PFSK-1 (cell line): Measurements from ENCODE around the gene COL23A1.

Experiments used
- FOXP2 ChIP-seq: optimal IDR thresholded peaks from 2 replicates; pipeline ENCODE3; 2011; ENCODE audit warnings: borderline replicate concordance, control low read depth, inconsistent platforms; ENCODE audit not compliant: insufficient read depth; ENCODE audit errors: extremely low read length, extremely low read depth
- POLR2AphosphoS5 ChIP-seq: IDR thresholded peaks from 2 replicates; pipeline ENCODE4 v1.6.1; 2012; ENCODE audit warnings: low read depth, mild to moderate bottlenecking, control low read depth, low read length, moderate library complexity
- REST ChIP-seq, 2 experiments: IDR thresholded peaks; 2 replicates each; pipeline versions ENCODE4 v1.6.1 to v1.8.0; 2011 to 2012; ENCODE audit warnings: low read depth in 2 of 2, low read length in 2 of 2, control low read depth in 1 of 2, inconsistent platforms in 1 of 2, mild to moderate bottlenecking in 1 of 2, moderate library complexity in 1 of 2; ENCODE audit not compliant: insufficient read depth in 1 of 2
- SIN3A ChIP-seq: IDR thresholded peaks from 2 replicates; pipeline ENCODE4 v1.6.1; 2012; ENCODE audit warnings: mild to moderate bottlenecking, low read length, moderate library complexity, borderline replicate concordance; ENCODE audit not compliant: insufficient read depth
- TAF1 ChIP-seq: IDR thresholded peaks from 2 replicates; pipeline ENCODE4 v1.6.1; 2012; ENCODE audit warnings: low read length, control low read depth, borderline replicate concordance; ENCODE audit not compliant: insufficient read depth

Gene COL23A1

GRCh38 chr5:178560911-178561310 is 29.3 kb downstream of the COL23A1 start:
- no peak for TF ChIP-seq FOXP2
- no peak for TF ChIP-seq SIN3A

GRCh38 chr5:178557416-178557815 is 32.8 kb downstream of the COL23A1 start:
- no peak for TF ChIP-seq TAF1
- TF ChIP-seq REST (IDR thresholded peaks at IDR 0.05; ENCODE audit: insufficient read depth in 1 of 2, low read depth in 2 of 2, low read length in 2 of 2) = no peak
- no peak for TF ChIP-seq FOXP2
- no peak for TF ChIP-seq SIN3A
- TF ChIP-seq POLR2AphosphoS5 = no peak

GRCh38 chr5:178555771-178556211 is 34.4 kb downstream of the COL23A1 start:
- TF ChIP-seq FOXP2 (no peak), POLR2AphosphoS5 (no peak), TAF1 (no peak), REST (IDR thresholded peaks at IDR 0.05; ENCODE audit: insufficient read depth in 1 of 2, low read depth in 2 of 2, low read length in 2 of 2) (no peak)

- TF ChIP-seq POLR2AphosphoS5 = no peak
- no peak for TF ChIP-seq FOXP2
- TF ChIP-seq SIN3A = no peak
- no peak for TF ChIP-seq TAF1
- TF ChIP-seq REST (IDR thresholded peaks at IDR 0.05; ENCODE audit: insufficient read depth in 1 of 2, low read depth in 2 of 2, low read length in 2 of 2) = no peak
Measured at GRCh38 chr5:178555005-178555404, 35.2 kb downstream of the COL23A1 start.

- no peak for TF ChIP-seq TAF1
- no peak for TF ChIP-seq SIN3A
- no peak for TF ChIP-seq REST (IDR thresholded peaks at IDR 0.05; ENCODE audit: insufficient read depth in 1 of 2, low read depth in 2 of 2, low read length in 2 of 2)
- no peak for TF ChIP-seq FOXP2
- no peak for TF ChIP-seq POLR2AphosphoS5
Measured at GRCh38 chr5:178554311-178554710, 35.9 kb downstream of the COL23A1 start.

GRCh38 chr5:178553517-178553916 is 36.7 kb downstream of the COL23A1 start:
- TF ChIP-seq POLR2AphosphoS5 (no peak), SIN3A (no peak), TAF1 (no peak), REST (IDR thresholded peaks at IDR 0.05; ENCODE audit: insufficient read depth in 1 of 2, low read depth in 2 of 2, low read length in 2 of 2) (no peak), FOXP2 (no peak)
